ENCODE measurements around the gene MCEE.
"Not testable (repeated sequence)": the region's sequence is repeated elsewhere in the genome, so short reads cannot be mapped to it uniquely, and the experiment has no call there.

Gene MCEE

DNA sequence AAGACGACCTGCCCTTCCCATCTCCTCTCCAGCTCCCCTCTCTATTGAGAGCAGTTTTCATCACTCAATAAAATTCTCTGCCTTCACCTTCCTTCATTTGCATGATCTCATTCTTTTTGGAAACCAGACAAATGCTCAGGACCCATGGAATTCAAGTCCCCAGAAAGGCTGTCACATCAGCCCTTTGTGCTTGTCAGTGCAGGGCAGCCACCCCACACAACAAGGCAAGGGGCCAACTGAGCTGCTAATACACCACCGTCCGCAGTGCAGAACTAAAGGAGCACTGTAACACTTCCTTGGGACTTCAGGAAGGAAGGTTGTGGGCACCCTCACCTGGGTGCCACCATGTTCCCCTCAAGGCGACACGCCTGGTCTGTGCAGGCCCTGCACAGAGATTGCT, 26.2 kb downstream of the MCEE start:
- TF ChIP-seq, protein P1, sequence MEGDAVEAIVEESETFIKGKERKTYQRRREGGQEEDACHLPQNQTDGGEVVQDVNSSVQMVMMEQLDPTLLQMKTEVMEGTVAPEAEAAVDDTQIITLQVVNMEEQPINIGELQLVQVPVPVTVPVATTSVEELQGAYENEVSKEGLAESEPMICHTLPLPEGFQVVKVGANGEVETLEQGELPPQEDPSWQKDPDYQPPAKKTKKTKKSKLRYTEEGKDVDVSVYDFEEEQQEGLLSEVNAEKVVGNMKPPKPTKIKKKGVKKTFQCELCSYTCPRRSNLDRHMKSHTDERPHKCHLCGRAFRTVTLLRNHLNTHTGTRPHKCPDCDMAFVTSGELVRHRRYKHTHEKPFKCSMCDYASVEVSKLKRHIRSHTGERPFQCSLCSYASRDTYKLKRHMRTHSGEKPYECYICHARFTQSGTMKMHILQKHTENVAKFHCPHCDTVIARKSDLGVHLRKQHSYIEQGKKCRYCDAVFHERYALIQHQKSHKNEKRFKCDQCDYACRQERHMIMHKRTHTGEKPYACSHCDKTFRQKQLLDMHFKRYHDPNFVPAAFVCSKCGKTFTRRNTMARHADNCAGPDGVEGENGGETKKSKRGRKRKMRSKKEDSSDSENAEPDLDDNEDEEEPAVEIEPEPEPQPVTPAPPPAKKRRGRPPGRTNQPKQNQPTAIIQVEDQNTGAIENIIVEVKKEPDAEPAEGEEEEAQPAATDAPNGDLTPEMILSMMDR (IDR thresholded peaks at IDR 0.05): no peak
- H3K4me1 Mint-ChIP-seq: no peaks in the 10 kb centered on the region
- DNase-seq: no peak
- no peak overlapping the region for H3K4me3 Mint-ChIP-seq
- H3K27me3 Mint-ChIP-seq (ENCODE audit: low read depth, poor library complexity): peaks cover 4% of the 10 kb centered on the region
- peaks cover 12% of the 10 kb centered on the region for H3K9me3 Mint-ChIP-seq
- H3K36me3 Mint-ChIP-seq (ENCODE audit: low read depth): no peaks in the 10 kb centered on the region
- H3K27ac Mint-ChIP-seq: no peak overlapping the region

DNA sequence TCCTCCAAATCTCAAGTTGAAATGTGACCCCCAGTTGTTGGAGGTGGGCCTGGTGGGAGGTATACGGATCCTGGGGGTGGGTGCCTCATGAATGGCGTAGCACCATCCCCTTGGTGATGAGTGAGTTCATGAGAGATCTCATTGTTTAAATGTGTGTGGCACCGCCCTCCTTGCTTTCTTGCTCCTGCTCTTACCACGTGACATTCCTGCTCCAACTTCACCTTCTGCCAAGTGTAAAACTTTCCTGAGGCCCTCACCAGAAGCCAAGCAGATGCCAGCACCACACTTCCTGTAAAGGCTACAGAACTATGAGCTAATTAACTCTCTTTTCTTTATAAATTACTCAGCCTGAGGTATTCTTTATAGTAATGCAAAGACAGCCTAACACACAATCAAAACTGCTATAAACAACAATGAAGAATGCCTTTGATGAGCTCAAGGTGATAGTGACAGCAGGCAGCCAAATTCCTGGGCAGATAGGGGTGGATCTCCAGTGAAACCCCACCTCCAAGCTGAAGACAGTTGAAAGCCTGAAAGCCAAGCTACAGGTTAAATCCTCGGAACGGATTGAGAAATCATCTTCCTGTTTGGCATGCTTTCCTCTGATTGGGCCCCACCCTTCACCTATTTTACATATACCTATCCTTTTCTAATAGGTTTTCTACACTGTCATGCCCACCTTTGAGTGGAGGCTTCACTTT, 26.9 kb downstream of the MCEE start:
- DNase-seq: no peak
- no peaks in the 10 kb centered on the region for H3K4me1 Mint-ChIP-seq
- no peaks in the 10 kb centered on the region for H3K36me3 Mint-ChIP-seq (ENCODE audit: low read depth)
- TF ChIP-seq, protein P1 (IDR thresholded peaks at IDR 0.05): no peak
- peaks cover 12% of the 10 kb centered on the region for H3K9me3 Mint-ChIP-seq
- H3K4me3 Mint-ChIP-seq: no peak overlapping the region
- peak overlapping the region; percentile 52 for H3K27ac Mint-ChIP-seq
- peaks cover 4% of the 10 kb centered on the region for H3K27me3 Mint-ChIP-seq (ENCODE audit: low read depth, poor library complexity)

DNA sequence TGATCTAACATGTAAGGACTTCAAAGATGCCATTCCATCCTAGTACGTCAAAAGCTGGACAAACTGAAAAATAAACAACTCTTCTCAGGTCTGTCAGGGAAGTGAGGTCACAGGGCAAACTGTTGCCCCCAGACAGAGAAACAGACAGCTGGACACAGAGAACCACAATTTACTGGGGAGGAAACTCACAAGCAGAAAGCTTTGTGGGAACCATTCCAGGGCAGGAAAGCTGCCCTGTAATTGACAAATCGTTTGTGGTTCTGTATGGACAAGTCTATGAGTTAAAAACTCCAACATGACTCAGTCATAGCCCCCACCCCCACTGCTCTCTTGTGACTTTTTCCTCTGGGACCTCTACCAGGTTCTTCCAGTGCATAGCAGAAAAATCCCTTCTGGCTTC, 28.4 kb downstream of the MCEE start:
- TF ChIP-seq, protein P1 (IDR thresholded peaks at IDR 0.05): no peak
- no peak for DNase-seq
- H3K4me3 Mint-ChIP-seq: no peak overlapping the region
- H3K36me3 Mint-ChIP-seq (ENCODE audit: low read depth): no peaks in the 10 kb centered on the region
- no peaks in the 10 kb centered on the region for H3K4me1 Mint-ChIP-seq
- H3K9me3 Mint-ChIP-seq: peaks cover 12% of the 10 kb centered on the region
- peaks cover 9% of the 10 kb centered on the region for H3K27me3 Mint-ChIP-seq (ENCODE audit: low read depth, poor library complexity)
- no peak overlapping the region for H3K27ac Mint-ChIP-seq

DNA sequence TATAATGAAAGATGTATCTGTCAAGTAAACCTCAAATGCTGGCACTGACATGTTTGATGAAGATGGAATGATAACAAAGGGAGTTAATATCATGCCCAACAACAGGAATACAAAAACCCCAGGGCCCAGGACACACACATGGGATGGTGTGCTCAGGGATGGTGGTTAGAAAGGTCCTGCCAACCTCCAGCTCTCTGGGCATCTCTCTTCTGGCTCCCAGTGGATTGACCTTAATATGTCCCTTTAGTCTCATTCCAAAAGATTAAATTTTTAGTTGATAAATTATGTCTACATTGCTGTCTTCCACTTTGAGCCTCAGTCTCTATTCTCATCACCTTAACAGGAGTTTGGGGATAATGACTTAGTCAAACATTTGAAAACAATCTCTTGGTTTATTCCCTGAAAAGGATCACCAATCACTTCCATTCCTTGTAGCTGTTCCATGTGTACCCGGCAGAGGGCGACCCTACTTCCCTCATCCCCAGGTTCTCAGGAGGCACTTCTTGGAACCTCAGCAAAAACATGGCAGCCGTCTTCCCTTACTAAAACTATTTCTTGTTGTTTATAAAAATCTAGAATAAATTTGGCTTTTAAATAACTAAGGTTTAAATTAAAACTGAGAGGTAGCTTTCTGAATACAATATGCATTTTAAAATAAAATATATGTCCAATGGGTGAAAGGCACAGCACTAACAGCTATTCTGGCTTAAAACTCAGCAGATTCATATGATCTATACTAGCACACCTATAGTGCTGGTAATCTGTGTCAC, 29.6 kb downstream of the MCEE start:
- H3K9me3 Mint-ChIP-seq: peaks cover 10% of the 10 kb centered on the region
- H3K27ac Mint-ChIP-seq: no peak overlapping the region
- no peaks in the 10 kb centered on the region for H3K36me3 Mint-ChIP-seq (ENCODE audit: low read depth)
- TF ChIP-seq, protein P1 (IDR thresholded peaks at IDR 0.05): peak; percentile 62
- peaks cover 9% of the 10 kb centered on the region for H3K27me3 Mint-ChIP-seq (ENCODE audit: low read depth, poor library complexity)
- DNase-seq: peak; percentile 61
- no peak overlapping the region for H3K4me3 Mint-ChIP-seq
- no peaks in the 10 kb centered on the region for H3K4me1 Mint-ChIP-seq

DNA sequence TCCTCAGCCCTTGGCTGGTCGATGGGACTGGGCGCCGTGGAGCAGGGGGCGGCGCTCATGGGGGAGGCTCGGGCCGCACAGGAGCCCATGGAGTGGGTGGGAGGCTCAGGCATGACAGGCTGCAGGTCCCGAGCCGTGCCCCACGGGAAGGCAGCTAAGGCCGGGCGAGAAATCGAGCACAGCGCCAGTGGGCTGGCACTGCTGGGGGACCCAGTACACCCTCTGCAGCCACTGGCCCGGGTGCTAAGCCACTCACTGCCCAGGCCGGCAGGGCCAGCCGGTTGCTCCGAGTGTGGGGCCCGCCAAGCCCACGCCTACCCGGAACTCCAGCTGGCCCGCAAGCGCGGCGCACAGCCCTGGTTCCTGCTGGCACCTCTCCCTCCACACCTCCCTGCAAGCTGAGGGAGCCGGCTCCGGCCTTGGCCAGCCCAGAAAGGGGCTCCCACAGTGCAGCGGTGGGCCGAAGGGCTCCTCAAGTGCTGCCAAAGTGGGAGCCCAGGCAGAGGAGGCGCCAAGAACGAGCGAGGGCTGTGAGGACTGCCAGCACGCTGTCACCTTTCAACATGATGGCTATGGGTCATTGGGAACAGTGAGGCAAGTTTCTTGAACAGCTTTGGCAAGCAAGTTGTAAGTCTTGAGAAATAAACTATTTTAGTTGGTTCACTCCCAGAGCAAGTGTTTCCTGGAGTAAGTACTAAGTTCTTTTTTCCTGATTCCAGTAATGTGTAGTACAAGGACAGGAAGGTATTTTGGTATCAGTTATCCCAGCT, 37.4 kb downstream of the MCEE start:
- H3K27ac Mint-ChIP-seq; H3K4me3 Mint-ChIP-seq; H3K36me3 Mint-ChIP-seq (ENCODE audit: low read depth); DNase-seq; H3K4me1 Mint-ChIP-seq: not testable (repeated sequence)
- H3K9me3 Mint-ChIP-seq: peaks cover 20% of the 10 kb centered on the region
- H3K27me3 Mint-ChIP-seq (ENCODE audit: low read depth, poor library complexity): peaks cover 14% of the 10 kb centered on the region

DNA sequence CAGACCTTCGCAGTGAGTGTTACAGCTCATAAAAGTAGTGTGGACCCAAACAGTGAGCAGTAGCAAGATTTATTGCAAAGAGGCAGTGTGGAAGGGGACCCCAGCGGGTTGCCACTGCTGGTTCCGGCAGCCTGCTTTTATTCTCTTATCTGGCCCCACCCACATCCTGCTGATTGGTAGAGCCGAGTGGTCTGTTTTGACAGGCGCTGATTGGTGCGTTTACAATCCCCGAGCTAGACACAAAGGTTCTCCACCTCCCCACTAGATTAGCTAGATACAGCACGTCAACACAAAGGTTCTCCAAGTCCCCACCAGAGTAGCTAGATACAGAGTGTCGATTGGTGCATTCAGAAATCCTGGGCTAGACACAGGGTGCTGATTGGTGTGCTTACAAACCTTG, 38.2 kb downstream of the MCEE start:
- not testable (repeated sequence) for H3K4me1 Mint-ChIP-seq; H3K4me3 Mint-ChIP-seq; DNase-seq; H3K36me3 Mint-ChIP-seq (ENCODE audit: low read depth); H3K27ac Mint-ChIP-seq
- peaks cover 12% of the 10 kb centered on the region for H3K27me3 Mint-ChIP-seq (ENCODE audit: low read depth, poor library complexity)
- peaks cover 20% of the 10 kb centered on the region for H3K9me3 Mint-ChIP-seq

DNA sequence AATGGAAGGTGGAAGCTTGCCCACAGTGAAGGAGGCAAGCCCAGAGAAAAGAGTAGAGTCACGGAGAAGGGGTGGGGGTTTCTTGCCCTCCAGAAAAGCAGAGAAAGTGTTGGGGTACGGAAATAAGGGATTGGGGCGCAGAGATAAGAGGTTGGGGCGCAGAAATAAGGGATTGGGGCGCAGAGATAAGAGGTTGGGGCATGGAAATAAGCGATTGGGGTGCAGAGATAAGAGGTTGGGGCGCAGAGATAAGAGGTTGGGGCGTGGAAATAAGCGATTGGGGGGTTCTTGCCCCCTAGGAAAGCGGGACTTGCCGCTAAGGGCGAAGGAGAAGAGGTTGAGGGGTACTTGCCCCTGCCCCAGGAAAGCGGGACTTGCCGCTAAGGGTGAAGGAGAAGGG, 40.6 kb downstream of the MCEE start:
- not testable (repeated sequence) for H3K27ac Mint-ChIP-seq; H3K36me3 Mint-ChIP-seq (ENCODE audit: low read depth); DNase-seq; H3K4me3 Mint-ChIP-seq
- peaks cover 13% of the 10 kb centered on the region for H3K27me3 Mint-ChIP-seq (ENCODE audit: low read depth, poor library complexity)
- peaks cover 20% of the 10 kb centered on the region for H3K9me3 Mint-ChIP-seq
- peaks cover 23% of the 10 kb centered on the region for H3K4me1 Mint-ChIP-seq

DNA sequence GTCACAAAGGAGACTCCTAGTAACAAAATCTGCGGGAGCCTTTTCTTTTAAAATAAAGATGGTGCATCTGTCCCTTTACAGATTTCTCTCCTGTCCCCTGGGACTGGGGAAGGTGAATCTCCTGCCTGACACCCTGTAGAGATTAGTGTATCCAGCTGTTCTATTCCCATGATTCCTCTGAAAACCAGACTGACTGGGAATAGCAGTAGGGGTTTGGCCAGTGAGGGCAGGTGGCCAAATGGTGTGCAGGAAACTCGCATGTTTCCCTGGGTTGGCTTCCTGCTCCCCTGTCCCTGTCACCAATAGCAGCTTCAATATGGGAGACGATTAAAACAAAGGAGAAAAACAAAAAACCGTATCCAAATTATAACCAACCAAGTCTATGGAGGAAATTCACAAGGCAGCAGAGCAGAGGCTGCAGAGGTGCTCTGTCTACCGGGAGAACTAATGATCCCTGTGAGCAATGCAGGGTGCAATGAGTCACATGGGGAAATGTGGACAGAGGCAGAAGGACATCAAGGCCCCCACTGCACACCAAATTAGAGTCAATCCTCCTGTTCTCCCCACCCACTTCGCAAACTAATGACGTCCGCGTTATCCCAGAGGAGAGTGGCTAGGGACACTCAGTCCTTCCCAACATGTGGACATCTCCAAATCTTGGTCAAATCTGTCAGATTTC, 44.6 kb downstream of the MCEE start:
- H3K9me3 Mint-ChIP-seq; H3K36me3 Mint-ChIP-seq (ENCODE audit: low read depth); H3K4me3 Mint-ChIP-seq; DNase-seq; H3K27ac Mint-ChIP-seq: not testable (repeated sequence)
- peaks cover 13% of the 10 kb centered on the region for H3K27me3 Mint-ChIP-seq (ENCODE audit: low read depth, poor library complexity)
- H3K4me1 Mint-ChIP-seq: peaks cover 28% of the 10 kb centered on the region

DNA sequence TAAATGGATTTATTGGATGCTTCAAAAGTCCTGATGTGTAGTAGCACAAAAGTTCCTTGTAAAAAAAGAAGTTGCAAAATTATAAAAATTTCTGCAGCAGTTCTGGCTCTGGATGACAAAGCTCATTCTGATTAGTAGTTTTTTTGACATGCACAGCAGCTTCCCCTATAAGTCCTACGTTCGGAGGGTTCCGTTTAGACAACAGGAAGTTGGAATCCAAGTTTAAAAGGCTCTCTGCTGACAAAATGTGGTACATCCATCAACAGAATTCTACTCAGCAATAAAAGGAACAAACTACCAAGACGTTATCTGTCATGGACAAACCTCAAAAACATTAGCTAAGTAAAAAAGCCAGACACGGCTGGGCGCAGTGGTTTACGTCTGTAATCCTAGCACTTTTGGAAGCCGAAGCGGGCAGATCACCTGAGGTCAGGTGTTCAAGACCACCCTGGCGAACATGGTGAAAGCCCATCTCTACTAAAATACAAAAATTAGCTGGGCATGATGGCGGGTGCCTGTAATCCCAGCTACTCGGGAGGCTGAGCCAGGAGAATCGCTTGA, 46.2 kb downstream of the MCEE start:
- H3K27ac Mint-ChIP-seq; H3K36me3 Mint-ChIP-seq (ENCODE audit: low read depth); DNase-seq; H3K9me3 Mint-ChIP-seq; H3K4me3 Mint-ChIP-seq: not testable (repeated sequence)
- H3K4me1 Mint-ChIP-seq: peaks cover 28% of the 10 kb centered on the region
- peaks cover 10% of the 10 kb centered on the region for H3K27me3 Mint-ChIP-seq (ENCODE audit: low read depth, poor library complexity)
